Measurements from ENCODE around the gene PGLYRP4. TPM values are rescaled to one million over a fixed set of nuclear protein-coding genes. Genes with fewer than 3 reads are reported as not detected.
"Not testable (repeated sequence)": the region's sequence is repeated elsewhere in the genome, so short reads cannot be mapped to it uniquely, and the experiment has no call there.

PGLYRP4 gene
- total RNA-seq, 1 donor = not detected

DNA sequence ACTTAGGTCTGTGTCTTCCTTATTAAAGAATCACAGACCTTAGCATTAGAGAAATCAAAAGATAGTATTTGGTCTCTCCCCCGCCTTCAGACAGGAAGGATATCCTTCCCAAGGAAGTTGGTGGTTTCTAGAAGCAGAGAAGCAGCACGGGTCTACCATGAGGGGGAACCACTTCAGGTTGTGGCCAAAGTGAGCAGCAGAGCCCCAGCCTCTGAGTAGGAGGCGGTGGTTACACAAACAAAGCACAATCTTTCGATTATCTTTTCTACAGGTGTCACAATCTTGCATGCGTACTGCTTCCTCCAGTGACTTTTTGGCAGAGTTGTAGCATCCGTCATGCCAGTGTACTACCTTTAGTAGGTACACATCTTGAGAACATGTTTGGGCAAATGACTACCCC is 8.8 kb downstream of the PGLYRP4 start:
- TF ChIP-seq CTCF (IDR thresholded peaks at IDR 0.05; ENCODE audit: insufficient read depth, low read length) = no peak
- no peak for DNase-seq (ENCODE audit: low read depth)
- no peak overlapping the region for H3K4me3 ChIP-seq (ENCODE audit: low read depth, low read length)

GRCh38 chr1:153337980-153338853 is 10.4 kb downstream of the PGLYRP4 start:
- H3K4me3 ChIP-seq (ENCODE audit: low read depth, low read length) = no peak overlapping the region
- no peak for TF ChIP-seq CTCF (IDR thresholded peaks at IDR 0.05; ENCODE audit: insufficient read depth, low read length)
- DNase-seq (ENCODE audit: low read depth) = no peak

- TF ChIP-seq CTCF (IDR thresholded peaks at IDR 0.05; ENCODE audit: insufficient read depth, low read length) = no peak
- no peak for DNase-seq (ENCODE audit: low read depth)
- H3K4me3 ChIP-seq (ENCODE audit: low read depth, low read length) = no peak overlapping the region
Measured at GRCh38 chr1:153336650-153337049, 12.0 kb downstream of the PGLYRP4 start.

GRCh38 chr1:153333902-153334301 is 14.7 kb downstream of the PGLYRP4 start:
- no peak for TF ChIP-seq CTCF (IDR thresholded peaks at IDR 0.05; ENCODE audit: insufficient read depth, low read length)
- H3K4me3 ChIP-seq (ENCODE audit: low read depth, low read length) = no peak overlapping the region
- DNase-seq (ENCODE audit: low read depth) = no peak

GRCh38 chr1:153324912-153325311 is 23.7 kb downstream of the PGLYRP4 start:
- no peak for DNase-seq (ENCODE audit: low read depth)
- H3K4me3 ChIP-seq (ENCODE audit: low read depth, low read length) = no peak overlapping the region
- TF ChIP-seq CTCF (IDR thresholded peaks at IDR 0.05; ENCODE audit: insufficient read depth, low read length) = no peak

DNA sequence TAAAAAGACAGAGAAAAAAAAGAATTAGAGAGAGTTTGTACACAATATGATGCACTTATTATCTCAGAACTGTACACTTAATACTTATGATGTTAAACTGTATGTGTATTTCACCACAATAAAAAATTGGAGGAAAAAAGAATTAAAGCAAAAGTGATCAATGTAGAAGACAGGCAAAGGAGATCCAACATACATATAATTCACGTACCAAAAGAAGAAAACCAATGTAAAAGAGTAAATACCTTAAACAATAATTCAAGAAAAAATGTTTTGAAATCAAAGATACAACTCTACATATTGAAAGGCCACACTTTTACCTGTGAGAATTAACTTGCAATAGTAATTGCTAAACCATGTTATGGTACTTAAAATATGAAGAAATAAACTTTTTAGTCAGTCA is 26.1 kb downstream of the PGLYRP4 start:
- DNase-seq (ENCODE audit: low read depth) = no peak
- no peak for TF ChIP-seq CTCF (IDR thresholded peaks at IDR 0.05; ENCODE audit: insufficient read depth, low read length)
- no peak overlapping the region for H3K4me3 ChIP-seq (ENCODE audit: low read depth, low read length)

GRCh38 chr1:153318145-153318544 is 30.5 kb downstream of the PGLYRP4 start:
- H3K4me3 ChIP-seq (ENCODE audit: low read depth, low read length); DNase-seq (ENCODE audit: low read depth): not testable (repeated sequence)

DNA sequence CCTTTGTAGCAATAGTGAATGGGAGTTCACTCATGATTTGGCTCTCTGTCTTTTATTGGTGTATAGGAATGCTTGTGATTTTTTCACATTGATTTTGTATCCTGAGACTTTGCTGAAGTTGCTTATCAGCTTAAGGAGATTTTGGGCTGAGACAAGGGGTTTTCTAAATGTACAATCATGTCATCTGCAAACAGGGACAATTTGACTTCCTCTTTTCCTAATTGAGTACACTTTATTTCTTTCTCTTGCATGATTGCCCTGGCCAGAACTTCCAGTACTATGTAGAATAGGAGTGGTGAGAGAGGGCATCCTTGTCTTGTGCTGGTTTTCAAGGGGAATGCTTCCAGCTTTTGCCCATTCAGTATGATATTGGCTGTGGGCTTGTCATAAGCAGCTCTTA is 32.6 kb downstream of the PGLYRP4 start:
- DNase-seq (ENCODE audit: low read depth); H3K4me3 ChIP-seq (ENCODE audit: low read depth, low read length): not testable (repeated sequence)

DNA sequence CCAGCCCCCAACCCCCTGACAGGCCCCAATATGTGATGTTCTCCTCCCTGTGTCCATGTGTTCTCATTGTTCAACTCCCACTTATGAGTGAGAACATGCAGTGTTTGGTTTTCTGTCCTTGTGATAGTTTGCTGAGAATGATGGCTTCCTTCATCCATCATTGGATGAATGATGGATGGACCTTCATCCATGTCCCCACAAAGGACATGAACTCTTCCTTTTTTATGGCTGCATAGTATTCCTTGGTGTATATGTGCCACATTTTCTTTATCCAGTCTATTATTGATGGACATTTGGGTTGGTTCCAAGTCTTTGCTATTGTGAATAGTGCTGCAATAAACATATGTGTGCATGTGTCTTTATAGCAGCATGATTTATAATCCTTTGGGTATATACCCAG is 34.3 kb downstream of the PGLYRP4 start:
- not testable (repeated sequence) for H3K4me3 ChIP-seq (ENCODE audit: low read depth, low read length); DNase-seq (ENCODE audit: low read depth)

All from fibroblast of the aortic adventitia (primary cell).